K562 (cell line): ENCODE measurements around the gene RHOF. TPM values are rescaled to one million over a fixed set of nuclear protein-coding genes. Genes with fewer than 3 reads are reported as not detected.

Source experiments
- ATAC-seq: fragments of 200-7000 bp; cut with Tn5 transposase; 3 replicates; pipeline ENCODE4 v1.9.1; 2020; ENCODE audit warnings: moderate library complexity
- BruUV-seq: library from RNA; stranded (reverse); fragments of 400-500 nt; replicated peaks from 2 replicates; lab custom pipeline; 2021; lab: Mats Ljungman, UMichigan
- CTCF ChIA-PET: fragments of 300-600 bp; formaldehyde crosslinking; extraction: SDS; loops from one replicate; lab custom pipeline; 2021; ENCODE audit warnings: low intra/inter-chr PET ratio; lab: Yijun Ruan, JAX
- POLR2A ChIA-PET: fragments of 300-600, 350-650 bp; sonication (Branson Sonifier 250); formaldehyde crosslinking; extraction: SDS; loops from one replicate; lab custom pipeline; 2021; ENCODE audit warnings: antibody characterized with exemption, inconsistent platforms; lab: Yijun Ruan, JAX
- DNase-seq, 4 experiments: peaks; one replicate each; pipeline versions ENCODE4 v3.0.0 to v3.0.0-alpha.2; 2011 to 2018; ENCODE audit warnings: low spot score in 3 of 4, mixed read lengths in 3 of 4; ENCODE audit errors: extremely low read depth in 1 of 4
- FAIRE-seq: peaks from 2 replicates; lab custom pipeline; 2011; peaks lifted over from hg19 to GRCh38; lab: Jason Lieb, UNC
- H2AFZ ChIP-seq: 2 replicates; pipeline ENCODE4 v1.6.0; 2011; ENCODE audit warnings: low read depth, low read length, control low read depth, inconsistent platforms
- H3K27ac ChIP-seq: fragments of 200-600 bp; 3 replicates; pipeline ENCODE4 v1.8.0; 2011; ENCODE audit warnings: low read depth, mild to moderate bottlenecking, control low read depth, inconsistent platforms, low read length, moderate library complexity, mixed read lengths; ENCODE audit errors: extremely low read depth
- H3K27me3 ChIP-seq, 2 experiments: fragments of 300-600 bp in 1 of 2; 2 replicates in 1 of 2; 3 replicates in 1 of 2; pipeline versions ENCODE4 v1.6.0 to v1.8.0; 2011; ENCODE audit warnings: inconsistent platforms in 2 of 2, low read length in 2 of 2, mild to moderate bottlenecking in 1 of 2, mixed read lengths in 1 of 2, moderate library complexity in 1 of 2; ENCODE audit not compliant: control insufficient read depth in 2 of 2, insufficient read depth in 2 of 2
- H3K36me3 ChIP-seq: fragments of 300-600 bp; 3 replicates; pipeline ENCODE4 v1.8.0; 2011; ENCODE audit warnings: mild to moderate bottlenecking, low read length, inconsistent platforms; ENCODE audit not compliant: control insufficient read depth, insufficient read depth
- H3K4me1 ChIP-seq, 2 experiments: fragments of 200-600 bp in 1 of 2; replicated peaks in 1 of 2; 2 replicates in 1 of 2; 3 replicates in 1 of 2; pipeline versions ENCODE4 v1.5.1 to v1.8.0; 2011; ENCODE audit warnings: inconsistent platforms in 2 of 2, low read length in 2 of 2, mild to moderate bottlenecking in 1 of 2, mixed read lengths in 1 of 2, moderate library complexity in 1 of 2; ENCODE audit not compliant: control insufficient read depth in 2 of 2, insufficient read depth in 2 of 2
- H3K4me2 ChIP-seq: 2 replicates; pipeline ENCODE4 v1.6.1; 2011; ENCODE audit warnings: low read length, control low read depth, inconsistent platforms, mixed read lengths; ENCODE audit not compliant: insufficient read depth
- H3K4me3 ChIP-seq: fragments of 200-600 bp; sonication (generic), shearing (Covaris generic); 2 replicates; pipeline ENCODE4 v1.5.1; 2016; ENCODE audit warnings: control low read depth, inconsistent platforms
- H3K79me2 ChIP-seq: fragments of 200-600 bp; 3 replicates; pipeline ENCODE4 v1.8.0; 2011; ENCODE audit warnings: low read length, inconsistent platforms; ENCODE audit not compliant: control insufficient read depth, insufficient read depth
- H3K9ac ChIP-seq, 2 experiments: 2 replicates each; pipeline versions ENCODE4 v1.6.0 to v1.6.1; 2011; ENCODE audit warnings: low read depth in 2 of 2, low read length in 2 of 2, control low read depth in 1 of 2, inconsistent platforms in 1 of 2, mild to moderate bottlenecking in 1 of 2, mixed read lengths in 1 of 2; ENCODE audit not compliant: insufficient read depth in 1 of 2
- H3K9me1 ChIP-seq: one replicate; pipeline ENCODE4 v1.6.0; 2011; ENCODE audit warnings: inconsistent platforms, mild to moderate bottlenecking, low read length, moderate library complexity; ENCODE audit not compliant: control insufficient read depth, insufficient read depth
- H3K9me3 ChIP-seq: replicated peaks from 2 replicates; pipeline ENCODE4 v1.5.1; 2011; ENCODE audit warnings: low read depth, low read length, inconsistent platforms; ENCODE audit not compliant: control insufficient read depth, insufficient read depth
- H4K20me1 ChIP-seq: replicated peaks from 2 replicates; pipeline ENCODE4 v1.6.1; 2011; ENCODE audit warnings: low read length, inconsistent platforms, mixed read lengths; ENCODE audit not compliant: control insufficient read depth, insufficient read depth
- BMI1 ChIP-seq: fragments of 150-350 bp; IDR thresholded peaks from 2 replicates; pipeline ENCODE4 v1.6.1; 2014; ENCODE audit warnings: low read length
- ELK3 ChIP-seq: fragments of 450-650 bp; formaldehyde crosslinking; IDR thresholded peaks from 2 replicates; pipeline ENCODE4 v1.4.0; 2020; ENCODE audit warnings: mild to moderate bottlenecking
- GABPB1 ChIP-seq: sonication (generic); formaldehyde crosslinking; IDR thresholded peaks from 2 replicates; pipeline ENCODE4 v1.8.0; 2022; ENCODE audit warnings: mild to moderate bottlenecking, missing genetic modification reagents
- GTF2A2 ChIP-seq: IDR thresholded peaks from 2 replicates; pipeline ENCODE4 v1.6.1; 2016; ENCODE audit warnings: mild to moderate bottlenecking, missing genetic modification characterization, missing compliant biosample characterization
- PCBP1 ChIP-seq: fragments of 200-400 bp; formaldehyde crosslinking; IDR thresholded peaks from 2 replicates; pipeline ENCODE4 v1.6.1; 2018; ENCODE audit warnings: mild to moderate bottlenecking, low read depth, low read length; ENCODE audit not compliant: poor library complexity, severe bottlenecking
- RCOR1 ChIP-seq, 2 experiments: IDR thresholded peaks; 2 replicates each; pipeline ENCODE4 v1.6.1; 2012; ENCODE audit warnings: low read depth in 2 of 2, low read length in 2 of 2, borderline replicate concordance in 1 of 2, improper control_type of control experiment in 1 of 2
- STAT6 ChIP-seq: sonication (generic); formaldehyde crosslinking; IDR thresholded peaks from 2 replicates; pipeline ENCODE4 v1.8.1; 2023; ENCODE audit warnings: mild to moderate bottlenecking, missing genetic modification reagents
- TSHZ1 ChIP-seq: fragments of 250-450 bp; sonication (Bioruptor Pico); IDR thresholded peaks from 2 replicates; pipeline ENCODE4 v1.4.0; 2020; ENCODE audit warnings: mild to moderate bottlenecking, moderate library complexity
- ZFX ChIP-seq: sonication (generic); formaldehyde crosslinking; IDR thresholded peaks from 2 replicates; pipeline ENCODE4 v1.8.0; 2022; ENCODE audit warnings: mild to moderate bottlenecking, missing genetic modification reagents, moderate library complexity
- WGBS: fragments of 100-300 bp; shearing (Covaris generic); methylation state at CpG from one replicate; pipeline ENCODE4 v1.1.6; 2016; ENCODE audit warnings: low coverage, mixed read lengths; ENCODE audit not compliant: insufficient coverage; ENCODE audit errors: missing lambda C conversion rate; 5-methylcytosine and 5-hydroxymethylcytosine counted together
- in situ Hi-C: fragments of 300-500 bp; cut with MboI; formaldehyde crosslinking; loops from 4 replicates; pipeline ENCODE4 v1.15.0; 2018; ENCODE audit warnings: inconsistent platforms, mixed read lengths
- intact Hi-C: fragments of 100-400 bp; cut with micrococcal nuclease; formaldehyde crosslinking; loops from 2 replicates; pipeline ENCODE4 v1.14.2; 2022
- polyA plus RNA-seq, 8 experiments: library from polyadenylated mRNA; depleted of rRNA in 4 of 8; stranded (reverse) in 5 of 8; unstranded in 3 of 8; fragments of >200 nt; fragmentation: Nextera tagmentation in 2 of 8; fragmentation: Illumina TruSeq in 1 of 8; extraction: Ambion mirVana in 2 of 8; extraction: Trizol in 1 of 8; gene quantifications; 2 replicates each; pipeline versions ENCODE4 v1.2.1 to v1.2.3, GENCODE V29; 2011 to 2014; ENCODE audit warnings: inconsistent platforms in 1 of 8, missing spikeins in 1 of 8
- total RNA-seq, 7 experiments: library from RNA; depleted of rRNA in 6 of 7; stranded (reverse); fragments of >200 nt in 6 of 7; fragmentation: Illumina TruSeq in 2 of 7; extraction: Trizol in 2 of 7; gene quantifications; 2 replicates each; pipeline versions ENCODE4 v1.2.1 to v1.2.3, GENCODE V29; 2011 to 2021; ENCODE audit warnings: low replicate concordance in 1 of 7

The RHOF gene
- total and polyA plus RNA-seq, 9 of the 15 experiments (the other 6 are each of a cell fraction or from before 2014, with no cell fraction given), result 0.13 to 10.1 (median 4.0) TPM

- DNase-seq, result peak; percentile 62 to 94 (median 76)
- H3K4me1 ChIP-seq, result peaks cover 38 to 78% of the 10 kb centered on the region in 2 experiments
- H3K27ac ChIP-seq, result peak overlapping the region; percentile 81
- peak; percentile 54 for ATAC-seq
- H3K9me3 ChIP-seq, result no peaks in the 10 kb centered on the region
- in situ Hi-C loops (loop anchor here (5.0 kb wide), 1 partner anchor 92 kb away; the partner anchor contains the start of gene PSMD9), intact Hi-C loops (loop anchor here (1.0 to 2.0 kb wide), 2 partner anchors 17 to 42 kb away; no protein-coding TSS in a partner anchor)
- no TSS peak for BruUV-seq
- no peaks in the 10 kb centered on the region for H3K9me1 ChIP-seq
- H3K9ac ChIP-seq, result peak overlapping the region; percentile 75 to 91
- ChIA-PET CTCF (interaction anchor here (0.7 to 5.9 kb wide), 12 partner anchors 16 to 327 kb away, joined by 3 to 73 read pairs (median 8); partner anchors contain the start of genes BCL7A and PSMD9), POLR2A (interaction anchor here (0.6 to 9.4 kb wide), 13 partner anchors 11 to 122 kb away, joined by 3 to 194 read pairs (median 7); partner anchors contain the start of genes PSMD9, SETD1B and TMEM120B)
- 49% methylated on average over 14 of the region's 15 CpGs for WGBS
- peak; percentile 92 for FAIRE-seq
- H3K4me2 ChIP-seq, result peak overlapping the region; percentile 92
- H2AFZ ChIP-seq, result peak overlapping the region; percentile 97
- peaks cover 51% of the 10 kb centered on the region for H3K79me2 ChIP-seq
- H3K4me3 ChIP-seq, result peak overlapping the region; percentile 24; the same call in 1 of the 2 replicates
- H4K20me1 ChIP-seq, result no peaks in the 10 kb centered on the region
- H3K36me3 ChIP-seq, result peaks cover 29% of the 10 kb centered on the region
- no peaks in the 10 kb centered on the region for H3K27me3 ChIP-seq
- TF ChIP-seq BMI1 (no peak), TSHZ1 (CRISPR knock-in tag) (no peak), RCOR1 (IDR thresholded peaks at IDR 0.05; ENCODE audit: borderline replicate concordance in 1 of 2, low read depth in 2 of 2, low read length in 2 of 2) (peak in 1 of 2 experiments; percentile 56; a peak in 1 of 4 replicates), ELK3 (no peak), STAT6 (CRISPR knock-in tag) (no peak), ZFX (no peak), GABPB1 (no peak), GTF2A2 (tag) (no peak), PCBP1 (no peak)
Measured at GRCh38 chr12:121795034-121795968, 1.8 kb upstream of the RHOF start.
